NCI-H345 (cell line): Measurements from ENCODE around the gene VPS25.
"Not testable (repeated sequence)": the region's sequence is repeated elsewhere in the genome, so short reads cannot be mapped to it uniquely, and the experiment has no call there.

Experiments
- DNase-seq: peaks from one replicate; lab custom pipeline; 2025; lab: John Stamatoyannopoulos, UW

Gene VPS25

DNA sequence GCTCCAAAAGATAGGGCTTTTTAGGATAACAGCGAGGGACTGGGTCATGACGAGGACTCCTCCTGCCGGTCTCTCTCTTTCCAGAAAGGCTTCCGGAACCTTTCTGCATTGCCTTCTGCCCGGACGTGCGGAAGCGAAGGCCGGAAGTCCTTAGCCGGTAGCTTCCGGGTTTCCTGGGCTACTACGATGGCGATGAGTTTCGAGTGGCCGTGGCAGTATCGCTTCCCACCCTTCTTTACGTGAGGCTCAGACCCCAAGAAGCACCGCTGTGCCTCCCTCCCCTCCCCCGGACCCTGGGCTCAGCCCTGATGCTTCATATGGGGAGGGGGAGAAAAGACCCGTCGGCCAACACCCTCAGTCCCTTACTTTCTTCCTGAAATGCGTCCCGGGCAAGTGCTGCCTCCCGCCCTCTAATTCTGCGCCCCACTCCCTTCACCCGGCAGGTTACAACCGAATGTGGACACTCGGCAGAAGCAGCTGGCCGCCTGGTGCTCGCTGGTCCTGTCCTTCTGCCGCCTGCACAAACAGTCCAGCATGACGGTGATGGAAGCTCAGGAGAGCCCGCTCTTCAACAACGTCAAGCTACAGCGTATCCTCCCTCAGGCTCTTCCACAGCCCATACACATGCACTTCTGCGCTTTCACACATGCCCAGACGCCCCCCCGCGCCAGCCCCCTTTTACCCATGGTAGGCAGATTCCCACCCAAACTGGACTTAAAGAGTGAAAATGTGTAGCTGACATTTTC is at the start of gene VPS25:
Gene VPS25 (plus strand): TSS at position 160 of the 746 bp plus-strand sequence. CDS start 27 bp downstream, at position 187.
- peak; percentile 85 for DNase-seq

- no peak for DNase-seq
These were observed 49.6 kb upstream of the VPS25 start for GRCh38 chr17:42723636-42724035.

DNA sequence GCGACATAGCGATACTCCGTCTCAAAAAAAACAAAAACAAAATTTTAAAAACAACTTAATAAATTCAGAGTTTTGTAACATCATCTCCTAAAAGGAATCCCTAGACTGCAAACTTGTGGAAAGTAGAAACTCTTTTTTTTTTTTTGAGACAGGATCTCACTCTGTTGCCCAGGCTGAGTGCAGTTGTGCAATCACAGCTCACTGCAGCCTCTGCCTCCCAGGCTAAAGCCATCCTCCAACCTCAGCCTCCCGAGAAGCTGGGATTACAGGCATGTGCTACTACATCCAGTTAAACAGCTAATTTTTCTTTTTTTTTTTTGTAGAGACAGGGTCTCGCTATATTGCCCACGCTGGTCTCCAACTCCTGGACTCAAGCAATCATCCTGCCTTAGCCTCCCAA is 48.1 kb upstream of the VPS25 start:
- DNase-seq, result no peak

- DNase-seq, result no peak
These were observed 32.5 kb upstream of the VPS25 start for GRCh38 chr17:42740699-42741098.

DNA sequence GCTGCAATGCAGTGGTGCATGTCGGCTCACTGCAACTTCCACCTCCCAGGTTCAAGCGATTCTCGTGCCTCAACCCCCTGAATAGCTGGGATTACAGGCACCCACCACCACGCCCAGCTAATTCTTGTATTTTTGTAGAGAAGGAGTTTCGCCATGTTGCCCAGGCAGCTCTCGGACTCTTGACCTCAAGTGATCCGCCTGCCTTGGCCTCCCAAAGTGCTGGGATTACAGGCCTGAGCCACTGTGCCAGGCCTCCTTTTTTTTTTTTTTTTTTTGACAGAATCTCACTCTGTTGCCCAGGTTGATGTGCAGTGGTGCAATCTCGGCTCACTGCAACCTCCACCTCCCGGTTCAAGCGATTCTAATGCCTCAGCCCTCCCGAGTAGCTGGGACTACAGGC is 30.3 kb upstream of the VPS25 start:
- not testable (repeated sequence) for DNase-seq

- no peak for DNase-seq
These were observed 29.5 kb upstream of the VPS25 start for GRCh38 chr17:42743595-42744282.

DNA sequence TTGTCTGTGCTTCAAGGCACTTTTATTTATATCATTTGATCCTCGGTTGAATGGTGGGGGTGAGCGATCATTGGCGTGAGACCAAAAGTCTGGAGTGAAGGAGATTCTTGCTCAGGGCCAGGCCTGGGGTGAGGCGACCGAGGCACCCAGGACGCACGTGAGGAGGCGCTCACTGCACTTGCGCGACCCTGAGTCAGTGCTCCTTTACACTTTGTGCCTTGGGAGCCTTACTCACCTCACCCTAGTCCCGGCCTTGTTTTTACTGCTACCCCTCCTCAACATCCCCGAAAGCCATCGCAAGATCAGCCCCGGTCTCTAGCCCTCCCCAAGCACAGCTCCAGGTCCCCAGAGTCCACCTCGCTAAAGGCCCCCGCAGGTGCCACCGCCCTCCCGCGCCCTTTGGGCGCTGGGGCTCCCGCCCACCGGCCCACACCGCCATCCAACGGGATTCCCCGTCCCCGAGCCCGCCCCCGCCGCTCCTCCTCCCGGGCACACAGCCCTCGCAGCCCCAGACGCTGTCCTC is 28.9 kb upstream of the VPS25 start:
- DNase-seq, result peak; percentile 82

GRCh38 chr17:42744806-42745617 is 28.2 kb upstream of the VPS25 start, which contains the start of gene EZH1:
TSS of gene EZH1 (minus strand) at chr17:42745040. CDS start at chr17:42728941, 16,099 bp downstream.
- peak; percentile 95 for DNase-seq

DNA sequence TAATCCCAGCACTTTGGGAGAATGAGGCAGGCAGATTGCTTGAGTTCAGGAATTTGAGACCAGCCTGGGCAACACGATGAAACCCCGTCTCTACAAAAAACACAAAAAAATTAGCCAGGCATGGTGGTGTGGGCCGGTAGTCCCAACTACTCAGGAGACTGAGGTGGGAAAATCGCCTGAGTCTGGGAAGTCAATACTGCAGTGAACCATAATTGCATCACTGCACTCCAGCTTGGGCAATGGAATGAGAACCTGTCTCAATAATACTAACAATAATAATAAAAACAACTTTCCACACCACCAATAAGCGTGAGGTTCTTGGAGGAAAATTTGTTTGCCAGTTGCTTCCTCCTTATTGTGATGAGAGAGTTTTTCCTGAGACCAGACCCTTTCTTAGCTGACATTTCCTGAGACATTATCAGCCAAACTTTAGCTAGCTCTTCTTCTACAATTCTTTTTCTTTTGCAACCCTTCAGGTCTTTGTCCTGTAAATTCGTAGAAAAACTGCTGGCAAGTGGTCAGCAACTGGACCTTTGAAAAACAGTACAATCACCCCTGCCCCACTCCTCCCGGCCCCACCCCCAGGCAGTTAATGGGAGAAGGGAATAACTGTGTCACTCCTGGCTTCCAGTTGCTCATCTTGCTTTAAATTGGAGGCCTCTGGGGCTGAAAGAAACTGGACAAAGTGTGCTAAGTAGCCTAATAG is 24.9 kb upstream of the VPS25 start:
- no peak for DNase-seq

DNA sequence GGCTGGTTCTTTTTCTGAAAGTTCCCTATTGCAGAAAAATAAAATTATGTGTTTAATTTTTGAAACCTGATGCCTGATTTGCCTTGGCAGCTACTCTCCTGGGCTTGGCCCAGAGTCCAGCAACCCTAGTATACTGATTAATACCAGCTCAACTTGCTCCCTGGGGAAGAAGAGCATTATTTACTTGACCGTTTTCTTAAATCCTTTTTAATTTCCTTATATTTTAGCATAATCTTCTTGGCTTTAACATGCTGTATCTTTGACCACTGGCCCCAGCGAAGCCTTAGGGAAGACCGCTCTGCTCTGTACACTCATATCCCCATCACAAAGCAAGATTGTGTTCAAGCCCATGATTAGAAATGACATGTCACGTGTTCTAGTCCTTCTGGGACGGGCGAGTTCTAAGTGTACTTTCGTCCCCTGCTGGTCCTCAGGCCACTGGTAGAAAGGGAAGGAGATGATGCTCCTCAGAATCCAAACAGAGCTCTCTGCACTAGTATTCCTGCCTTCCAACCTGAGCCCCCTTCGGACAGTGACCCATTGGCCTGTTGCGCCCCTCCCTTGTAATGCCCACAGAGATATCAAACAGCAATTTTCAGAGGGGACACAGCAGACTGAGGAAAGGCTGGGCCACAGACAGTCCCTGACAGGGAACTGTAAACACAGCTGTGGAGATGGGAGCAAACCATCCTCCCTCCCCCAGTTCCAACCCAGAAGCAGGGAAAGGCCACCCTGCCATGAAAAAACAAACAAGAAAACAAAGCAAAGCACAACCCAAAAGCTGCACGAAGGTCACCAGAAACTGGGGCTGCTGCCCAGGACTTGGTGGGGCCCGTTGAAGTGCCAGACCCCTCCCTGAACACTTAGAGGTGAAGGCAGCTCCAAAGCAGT is 24.1 kb upstream of the VPS25 start:
- no peak for DNase-seq

GRCh38 chr17:42750739-42751344 is 22.4 kb upstream of the VPS25 start:
- no peak for DNase-seq

DNA sequence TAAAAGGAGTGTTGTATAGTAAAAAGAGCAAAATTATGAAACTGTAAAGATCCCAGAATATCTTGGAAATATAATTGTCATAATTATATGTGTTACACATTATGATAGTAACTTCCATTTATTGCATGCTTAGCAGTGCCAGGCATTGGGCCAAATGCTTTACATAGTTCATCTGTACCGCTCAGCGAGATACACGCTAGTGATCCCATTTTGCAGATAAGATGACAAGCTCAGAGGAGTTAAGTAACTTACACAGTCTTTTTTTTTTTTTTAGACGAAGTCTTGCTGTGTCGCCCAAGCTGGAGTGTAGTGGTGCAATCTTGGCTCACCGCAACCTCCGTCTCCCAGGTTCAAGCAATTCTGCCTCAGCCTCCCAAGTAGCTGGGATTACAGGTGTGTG is 21.6 kb upstream of the VPS25 start:
- DNase-seq, result no peak

- no peak for DNase-seq
These were observed 18.5 kb upstream of the VPS25 start for GRCh38 chr17:42754782-42755181.

DNA sequence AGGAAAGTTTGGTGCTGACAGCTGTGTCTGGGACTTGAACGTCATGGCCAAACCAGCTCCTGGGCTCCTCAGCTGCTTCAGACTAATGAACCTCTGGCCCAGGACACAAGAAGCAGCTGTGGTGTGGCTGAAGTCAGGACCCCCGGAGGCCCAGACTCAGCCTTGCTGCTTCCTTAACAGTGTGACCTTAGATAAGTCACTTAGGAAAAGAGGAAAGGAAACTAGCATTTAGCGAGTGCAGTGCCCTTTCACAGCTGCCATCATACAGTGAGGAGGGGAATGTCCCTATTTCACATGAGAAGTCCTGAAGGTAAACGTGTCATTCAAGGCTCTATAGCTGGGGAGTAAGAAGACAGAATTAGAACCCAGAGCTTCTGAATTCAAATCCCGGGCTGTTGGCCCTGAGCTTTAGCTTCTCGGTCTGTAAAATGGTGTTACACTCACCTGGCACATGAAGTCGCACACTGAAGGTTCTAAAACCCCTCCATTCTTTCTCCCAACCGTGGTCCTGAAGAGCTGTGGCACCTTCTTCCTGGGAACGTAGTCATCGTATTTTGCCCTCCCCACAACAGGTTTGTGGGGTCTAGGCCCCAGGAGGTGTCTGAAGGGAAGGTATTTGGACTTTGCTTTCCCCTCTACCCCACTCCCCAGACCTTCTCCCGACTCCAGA is 13.1 kb upstream of the VPS25 start:
- DNase-seq, result no peak

DNA sequence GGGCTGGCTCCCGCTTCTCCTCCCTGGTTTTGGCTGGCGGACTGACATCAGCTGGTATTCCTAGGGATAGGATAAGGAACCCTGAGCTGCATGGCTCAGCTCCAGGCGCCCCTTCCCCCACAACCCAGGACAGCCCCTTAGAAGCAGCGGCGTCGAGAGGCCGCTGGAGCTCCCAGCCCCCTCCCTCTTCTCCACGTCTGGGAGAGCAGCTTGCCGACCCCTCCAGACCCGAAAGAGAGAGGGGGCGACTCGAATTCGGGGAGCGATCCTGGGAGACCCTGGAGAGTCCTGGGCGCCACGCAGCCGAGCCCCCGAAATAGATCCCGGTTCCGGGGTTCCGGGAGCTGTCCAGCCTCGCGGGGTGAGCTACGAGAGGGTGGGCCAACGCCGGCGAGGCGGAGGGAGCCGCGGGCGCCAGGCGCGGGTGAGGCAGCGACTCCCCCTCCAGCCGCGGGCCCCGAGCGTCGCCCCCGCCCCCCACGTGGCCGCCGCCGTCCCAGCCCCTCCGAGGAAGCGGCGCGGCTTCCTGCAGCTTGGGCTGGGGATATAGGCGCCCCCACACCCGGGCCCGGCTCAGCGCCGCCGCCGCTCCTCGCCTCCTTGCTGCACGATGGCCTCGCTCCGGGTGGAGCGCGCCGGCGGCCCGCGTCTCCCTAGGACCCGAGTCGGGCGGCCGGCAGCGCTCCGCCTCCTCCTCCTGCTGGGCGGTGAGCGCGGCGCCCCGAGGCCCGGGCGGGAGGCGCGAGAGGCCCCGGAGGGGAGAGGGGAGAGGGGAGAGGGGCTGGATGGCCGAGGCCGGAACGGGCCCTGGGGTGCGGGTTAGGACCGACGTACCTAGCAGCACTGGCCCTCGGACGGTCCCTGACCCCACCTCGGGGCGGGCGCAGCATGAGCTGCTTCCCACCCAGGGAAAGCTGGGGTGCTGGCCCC is 12.3 kb upstream of the VPS25 start, which contains the start of gene RAMP2:
Gene RAMP2 (plus strand): TSS at position 576 of the 930 bp plus-strand sequence. CDS start 35 bp downstream, at position 611.
- DNase-seq, result no peak

DNA sequence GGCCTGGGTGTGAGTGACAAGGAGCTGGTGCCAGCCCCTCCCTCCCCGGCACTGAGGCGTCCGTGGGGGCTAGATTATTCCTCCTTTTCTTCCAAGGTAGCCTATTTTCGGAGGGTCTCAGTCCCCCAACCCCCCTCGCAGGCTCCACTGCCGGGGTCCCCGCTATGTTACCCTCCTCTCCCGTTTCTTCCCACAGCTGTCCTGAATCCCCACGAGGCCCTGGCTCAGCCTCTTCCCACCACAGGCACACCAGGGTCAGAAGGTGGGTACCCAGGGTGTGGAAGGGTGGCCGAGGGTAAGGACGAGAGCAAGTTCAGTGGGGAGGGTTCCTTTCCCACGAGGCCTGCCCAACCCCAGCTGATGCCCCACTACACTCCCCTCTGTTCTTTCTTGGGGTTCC is 11.6 kb upstream of the VPS25 start:
- no peak for DNase-seq

GRCh38 chr17:42766124-42766523 is 7.1 kb upstream of the VPS25 start:
- no peak for DNase-seq

DNA sequence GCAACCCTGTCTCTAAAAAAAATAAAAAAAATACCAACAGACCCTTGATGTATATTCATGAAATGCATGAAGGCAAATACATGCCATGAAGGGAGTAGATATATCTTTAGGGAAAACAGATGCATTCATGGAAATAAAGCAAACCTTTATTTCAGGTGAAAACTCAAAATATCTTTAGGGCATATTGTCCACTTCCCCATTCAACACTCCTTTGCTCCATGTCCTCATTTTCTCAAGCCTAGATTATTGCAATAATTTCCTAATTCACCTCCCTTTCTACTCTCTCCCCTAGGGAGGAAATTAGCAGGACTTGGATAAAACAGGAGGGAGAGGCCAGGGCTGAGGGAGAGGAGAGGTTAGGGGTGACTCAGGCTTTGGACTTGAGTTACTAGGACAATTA is 5.7 kb upstream of the VPS25 start:
- no peak for DNase-seq
